ENCODE results near the gene PWWP2B.

Gene PWWP2B

GRCh38 chr10:132462463-132463332 lies 65.7 kb downstream of the PWWP2B start:
- TF ChIP-seq CTCF (IDR thresholded peaks at IDR 0.05; ENCODE audit: low read depth, low read length), result no peak
- H3K4me3 ChIP-seq (replicated peaks in 1 of 2; ENCODE audit: low read depth in 2 of 2, low read length in 2 of 2), result no peak overlapping the region
- no peak for DNase-seq (ENCODE audit: low read depth in 2 of 2)

- DNase-seq (ENCODE audit: low read depth in 2 of 2), result peak in 1 of 2 donors; percentile 36
- TF ChIP-seq CTCF (IDR thresholded peaks at IDR 0.05; ENCODE audit: low read depth, low read length), result peak; percentile 12
- H3K4me3 ChIP-seq (replicated peaks in 1 of 2; ENCODE audit: low read depth in 2 of 2, low read length in 2 of 2), result no peak overlapping the region
Observed at GRCh38 chr10:132463333-132464255, 66.6 kb downstream of the PWWP2B start.

GRCh38 chr10:132464256-132465192 lies 67.5 kb downstream of the PWWP2B start:
- no peak overlapping the region for H3K4me3 ChIP-seq (replicated peaks in 1 of 2; ENCODE audit: low read depth in 2 of 2, low read length in 2 of 2)
- TF ChIP-seq CTCF (IDR thresholded peaks at IDR 0.05; ENCODE audit: low read depth, low read length), result no peak
- DNase-seq (ENCODE audit: low read depth in 2 of 2), result peak in 1 of 2 donors; percentile 79

GRCh38 chr10:132465193-132465888 lies 68.3 kb downstream of the PWWP2B start:
- DNase-seq (ENCODE audit: low read depth in 2 of 2), result no peak
- TF ChIP-seq CTCF (IDR thresholded peaks at IDR 0.05; ENCODE audit: low read depth, low read length), result no peak
- H3K4me3 ChIP-seq (replicated peaks in 1 of 2; ENCODE audit: low read depth in 2 of 2, low read length in 2 of 2), result no peak overlapping the region

GRCh38 chr10:132465889-132466519 lies 69.0 kb downstream of the PWWP2B start:
- no peak overlapping the region for H3K4me3 ChIP-seq (replicated peaks in 1 of 2; ENCODE audit: low read depth in 2 of 2, low read length in 2 of 2)
- DNase-seq (ENCODE audit: low read depth in 2 of 2), result no peak
- TF ChIP-seq CTCF (IDR thresholded peaks at IDR 0.05; ENCODE audit: low read depth, low read length), result no peak

Measured in cardiac fibroblast (primary cell).